Vagina (tissue), 2 donors: ENCODE results near the gene ADARB1.

ENCODE experiments used
- CTCF ChIP-seq, 3 experiments: fragments of 450-650 bp in 2 of 3; fragments of 200-600 bp in 1 of 3; sonication (generic) in 1 of 3; IDR thresholded peaks; one replicate each; pipeline ENCODE4 v1.5.1; 2017 to 2019; ENCODE audit warnings: antibody characterized with exemption in 3 of 3, mild to moderate bottlenecking in 2 of 3, moderate library complexity in 2 of 3
- POLR2AphosphoS5 ChIP-seq, 2 donors: sonication (generic); formaldehyde crosslinking; IDR thresholded peaks; one replicate each; pipeline ENCODE4 v1.9.0; 2017; ENCODE audit warnings: antibody characterized with exemption in 2 of 2, mild to moderate bottlenecking in 2 of 2, low read depth in 1 of 2; ENCODE audit not compliant: insufficient read depth in 1 of 2

GRCh38 chr21:45048026-45048698 lies 26.2 kb upstream of the ADARB1 start:
- TF ChIP-seq POLR2AphosphoS5 (IDR thresholded peaks at IDR 0.05; ENCODE audit: insufficient read depth in 1 of 2, low read depth in 1 of 2) = no peak
- TF ChIP-seq CTCF (IDR thresholded peaks at IDR 0.05) = no peak
